ENCODE data around the gene PDE6G.

The PDE6G gene

DNA sequence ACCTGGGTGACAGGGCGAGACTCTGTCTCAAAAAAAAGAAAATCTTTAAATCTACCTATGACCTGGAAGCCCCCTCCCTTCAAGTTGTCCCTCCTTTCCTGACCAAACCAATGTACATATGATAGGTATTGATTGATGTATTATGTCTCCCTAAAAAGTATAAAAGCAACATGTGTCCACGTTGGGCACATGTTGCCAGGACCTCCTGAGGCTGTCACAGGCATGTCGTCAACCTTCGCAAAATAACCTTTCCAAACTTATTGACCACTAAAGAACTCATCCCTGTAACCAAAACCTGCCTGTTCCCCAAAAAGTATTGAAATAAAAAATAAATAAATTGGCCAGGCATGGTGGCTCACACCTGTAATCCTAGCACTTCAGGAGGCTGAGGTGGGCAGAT, 5.7 kb upstream of the PDE6G start:
- no peak for DNase-seq (ENCODE audit: low spot score)

GRCh38 chr17:81660441-81660840, 4.1 kb upstream of the PDE6G start:
- DNase-seq (ENCODE audit: low spot score) = no peak

- DNase-seq (ENCODE audit: low spot score) = no peak
Observed at GRCh38 chr17:81659038-81659437, 2.7 kb upstream of the PDE6G start.

GRCh38 chr17:81656835-81657234, 493 bp upstream of the PDE6G start:
- DNase-seq (ENCODE audit: low spot score) = no peak

GRCh38 chr17:81655378-81656117, 794 bp downstream of the PDE6G start:
- no peak for DNase-seq (ENCODE audit: low spot score)

DNA sequence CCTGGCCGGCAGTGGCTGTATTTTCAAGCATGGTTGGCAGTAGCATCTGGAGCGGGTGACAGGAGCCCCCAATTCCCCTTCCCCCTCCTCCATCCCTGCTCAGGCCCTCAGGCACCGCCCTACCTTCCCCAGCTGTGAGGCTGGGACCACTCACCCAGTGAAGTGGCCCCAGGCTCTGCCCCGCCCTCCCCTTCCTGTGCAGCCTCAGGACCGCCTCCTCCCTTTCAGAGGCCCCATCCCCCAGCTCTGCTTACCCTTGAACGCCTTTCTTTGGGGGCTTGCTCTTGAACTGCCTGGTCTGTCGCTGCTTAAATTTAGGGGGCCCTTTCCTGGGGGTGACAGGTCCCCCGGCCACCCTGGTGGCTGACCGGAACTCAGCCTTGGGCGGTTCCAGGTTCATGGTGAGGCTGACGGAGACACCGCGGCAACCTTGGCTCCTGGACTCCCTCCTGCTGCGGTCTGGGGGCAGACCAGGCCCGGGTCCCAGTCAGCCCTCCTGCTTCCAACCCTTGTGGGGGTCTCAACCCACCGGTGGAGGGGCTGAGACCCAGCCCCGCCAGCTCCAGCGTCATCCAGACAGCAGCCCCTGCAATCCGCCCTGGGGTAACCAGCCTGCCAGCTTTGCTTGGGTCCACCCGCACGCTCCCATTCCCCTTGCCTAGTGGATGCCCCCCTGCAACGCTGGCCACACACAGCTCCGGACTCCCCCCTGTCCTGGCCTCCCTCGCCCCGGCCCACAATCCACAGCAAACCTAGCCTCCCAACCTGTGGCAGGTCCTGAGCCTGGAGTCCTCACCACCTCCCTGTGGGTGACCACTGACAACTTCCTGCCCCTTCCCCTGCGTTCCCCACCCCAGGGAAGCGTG, 3.2 kb downstream of the PDE6G start:
- no peak for DNase-seq (ENCODE audit: low spot score)

DNA sequence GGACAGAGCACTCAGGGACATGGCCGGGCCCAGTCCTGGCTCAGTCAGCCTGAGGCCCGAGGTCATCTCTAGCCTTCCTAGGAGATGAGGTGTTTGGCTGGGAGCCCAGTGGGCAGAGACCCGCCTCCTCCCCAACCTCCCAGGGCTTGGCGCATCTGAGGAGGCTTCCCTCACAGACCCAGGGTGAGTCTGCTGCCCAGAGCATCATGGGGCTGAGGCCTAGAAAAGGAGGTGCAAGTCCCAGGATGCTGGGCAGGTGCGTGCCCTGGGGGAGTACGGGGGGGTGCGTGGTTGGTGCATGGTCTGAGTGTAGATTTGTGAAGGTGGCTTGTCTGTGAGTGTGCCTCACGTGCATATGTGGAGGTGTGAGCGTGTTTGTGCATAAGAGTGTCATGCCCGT, 4.7 kb downstream of the PDE6G start:
- DNase-seq (ENCODE audit: low spot score) = peak; percentile 87

DNA sequence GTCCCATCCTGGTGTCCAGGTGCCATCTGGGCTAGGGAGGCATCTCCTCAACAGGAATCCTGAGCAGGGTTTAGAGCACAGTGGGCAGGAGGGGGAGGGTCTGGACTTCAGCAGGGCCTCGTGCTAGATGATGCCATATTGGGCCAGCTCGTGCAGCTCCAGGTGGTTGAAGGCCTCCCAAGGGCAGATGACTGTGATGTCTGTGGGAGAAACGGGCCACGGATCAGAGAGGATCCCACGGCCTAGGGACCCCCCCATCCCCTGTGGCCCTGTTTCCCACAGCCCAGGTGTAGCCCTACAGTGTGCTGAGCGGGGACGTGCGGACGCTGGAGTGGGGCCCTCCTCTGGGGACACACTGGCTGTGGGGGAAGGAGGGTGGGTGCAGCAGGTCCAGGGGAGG, 5.4 kb downstream of the PDE6G start:
- no peak for DNase-seq (ENCODE audit: low spot score)

DNA sequence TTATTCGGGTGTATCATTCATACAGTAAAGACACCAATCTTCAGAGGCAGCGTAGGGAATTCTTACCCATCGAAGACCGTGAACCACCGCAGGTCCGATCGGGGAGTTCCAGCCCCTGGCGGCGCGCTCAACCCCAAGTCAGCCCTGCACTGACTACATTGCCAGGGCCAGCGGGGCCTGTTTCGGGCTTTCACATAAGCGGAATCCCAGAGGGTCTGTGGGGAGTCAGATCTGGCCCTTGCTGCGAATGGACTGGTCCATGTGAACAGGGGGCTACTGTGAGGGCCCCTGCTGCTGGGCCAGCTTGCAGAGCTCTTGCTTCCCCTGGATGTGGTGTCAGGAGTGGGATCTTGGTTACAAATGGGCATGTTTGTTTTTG, 7.6 kb downstream of the PDE6G start:
- DNase-seq (ENCODE audit: low spot score) = no peak

DNA sequence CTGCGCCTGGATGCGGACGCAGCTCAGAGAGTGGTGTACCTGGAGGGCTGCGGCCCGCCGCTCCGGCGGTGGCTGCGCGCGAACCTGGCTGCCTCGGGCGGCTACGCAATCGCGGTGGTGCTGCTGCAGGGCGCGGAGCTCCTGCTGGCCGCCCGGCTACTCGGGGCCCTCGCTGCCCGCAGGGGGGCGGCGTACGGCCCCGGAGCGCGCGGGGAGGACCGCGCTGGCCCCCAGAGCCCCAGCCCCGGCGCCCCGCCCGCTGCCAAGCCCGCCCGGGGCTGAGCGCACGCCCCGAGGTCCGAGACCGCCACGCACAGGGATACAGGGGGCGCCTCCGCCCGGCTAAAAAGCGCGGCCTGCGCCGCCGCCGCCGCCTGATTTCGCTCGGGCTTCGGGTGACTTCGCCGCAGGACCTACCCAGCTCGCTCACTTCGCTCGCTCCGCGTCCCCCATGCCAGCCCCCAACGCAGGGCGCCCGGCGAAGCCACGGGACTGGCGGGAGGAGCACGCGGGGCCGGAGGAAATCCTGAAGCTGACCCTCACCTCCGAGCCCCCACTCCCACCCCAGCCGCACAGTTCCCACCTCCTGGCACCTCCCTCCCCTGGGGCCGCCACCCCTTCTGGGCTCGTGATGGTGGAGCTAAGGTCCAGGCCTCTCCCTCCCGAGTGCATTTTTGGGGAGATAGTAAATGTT, 8.2 kb downstream of the PDE6G start:
- DNase-seq (ENCODE audit: low spot score) = no peak

DNA sequence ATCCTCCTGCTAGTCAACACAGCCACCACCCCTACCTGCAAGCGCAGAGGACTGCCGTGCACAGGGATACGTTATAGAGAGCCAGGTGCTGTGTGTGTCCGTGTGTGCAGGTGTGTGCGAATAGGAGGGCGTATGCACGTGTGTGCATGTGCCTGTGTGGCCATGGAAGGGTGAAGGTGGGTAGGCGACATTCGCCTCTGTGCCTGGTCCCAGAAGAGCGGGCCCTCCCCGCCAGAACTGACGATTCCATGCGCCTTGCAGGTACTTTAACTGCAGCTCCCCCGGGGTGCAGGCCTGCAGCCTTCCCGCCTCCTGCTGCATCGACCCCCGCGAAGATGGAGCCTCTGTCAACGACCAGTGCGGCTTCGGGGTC, 8.7 kb downstream of the PDE6G start:
- no peak for DNase-seq (ENCODE audit: low spot score)

DNA sequence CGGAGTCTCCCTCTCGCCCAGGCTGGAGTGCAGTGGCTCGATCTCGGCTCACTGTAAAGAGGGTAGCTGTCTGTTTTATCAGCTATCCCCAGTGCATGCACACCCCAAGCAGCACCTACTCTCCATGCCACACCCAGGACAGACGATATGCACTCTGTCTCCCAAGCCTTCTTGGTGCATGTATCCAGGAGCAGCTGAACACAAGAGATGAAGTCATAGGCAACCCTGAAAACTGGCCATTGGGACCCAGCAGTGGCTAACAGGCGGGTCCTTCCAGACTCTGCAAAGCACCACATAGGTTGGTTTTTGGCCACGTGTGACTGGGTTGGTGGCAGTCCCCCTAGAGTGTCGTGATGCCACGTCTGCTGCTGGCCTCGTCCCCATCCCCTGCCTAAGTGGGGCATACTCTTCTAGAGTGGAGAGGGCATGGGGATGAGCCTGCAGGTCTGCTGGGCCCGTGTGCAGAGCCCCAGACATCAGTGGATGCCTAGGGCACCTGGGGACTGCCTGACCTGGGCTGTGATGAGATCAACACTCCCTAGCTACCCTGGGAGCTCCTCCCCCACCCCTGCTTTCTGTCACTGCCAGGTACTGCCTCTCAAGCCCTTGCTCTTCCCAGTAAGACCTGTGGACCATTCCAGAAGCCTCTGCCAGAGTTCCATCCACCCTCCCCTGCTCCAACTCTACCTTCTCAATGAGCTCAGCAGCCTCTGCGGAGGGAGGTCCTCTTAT, 9.3 kb downstream of the PDE6G start:
- DNase-seq (ENCODE audit: low spot score) = no peak

DNA sequence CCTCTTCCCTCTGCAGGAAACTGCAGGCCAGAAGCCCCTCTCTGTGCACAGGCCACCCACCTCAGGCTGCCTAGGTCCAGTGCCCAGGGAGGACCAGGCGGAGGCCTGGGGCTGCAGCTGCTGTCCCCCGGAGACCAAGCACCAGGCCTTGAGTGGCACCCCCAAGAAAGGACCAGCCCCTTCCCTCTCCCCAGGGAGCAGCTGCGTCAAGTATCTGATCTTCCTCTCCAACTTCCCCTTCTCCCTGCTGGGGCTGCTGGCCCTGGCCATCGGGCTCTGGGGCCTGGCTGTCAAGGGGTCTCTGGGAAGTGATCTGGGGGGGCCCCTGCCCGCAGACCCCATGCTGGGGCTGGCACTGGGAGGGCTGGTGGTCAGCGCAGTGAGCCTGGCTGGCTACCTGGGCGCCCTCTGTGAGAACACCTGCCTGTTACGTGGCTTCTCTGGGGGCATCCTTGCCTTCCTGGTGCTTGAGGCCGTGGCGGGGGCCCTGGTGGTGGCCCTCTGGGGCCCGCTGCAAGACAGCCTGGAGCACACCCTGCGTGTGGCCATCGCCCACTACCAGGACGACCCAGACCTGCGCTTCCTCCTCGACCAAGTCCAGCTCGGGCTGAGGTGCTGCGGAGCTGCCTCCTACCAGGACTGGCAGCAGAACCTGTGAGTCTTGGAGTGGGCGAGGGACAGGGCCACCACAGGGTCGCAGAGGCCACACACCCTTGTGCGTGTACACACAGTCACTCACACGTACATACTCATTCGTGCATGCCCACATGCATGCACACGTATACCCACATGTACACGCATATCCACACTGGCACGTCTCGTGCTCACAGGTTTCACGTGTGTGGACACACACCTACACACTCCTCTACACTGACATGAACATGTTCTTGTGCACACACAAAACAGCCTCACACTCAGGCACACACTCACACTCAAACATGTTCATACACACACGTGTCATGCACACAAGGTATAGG, 11.1 kb downstream of the PDE6G start:
- no peak for DNase-seq (ENCODE audit: low spot score)

GRCh38 chr17:81644496-81644895, 11.8 kb downstream of the PDE6G start:
- no peak for DNase-seq (ENCODE audit: low spot score)

DNA sequence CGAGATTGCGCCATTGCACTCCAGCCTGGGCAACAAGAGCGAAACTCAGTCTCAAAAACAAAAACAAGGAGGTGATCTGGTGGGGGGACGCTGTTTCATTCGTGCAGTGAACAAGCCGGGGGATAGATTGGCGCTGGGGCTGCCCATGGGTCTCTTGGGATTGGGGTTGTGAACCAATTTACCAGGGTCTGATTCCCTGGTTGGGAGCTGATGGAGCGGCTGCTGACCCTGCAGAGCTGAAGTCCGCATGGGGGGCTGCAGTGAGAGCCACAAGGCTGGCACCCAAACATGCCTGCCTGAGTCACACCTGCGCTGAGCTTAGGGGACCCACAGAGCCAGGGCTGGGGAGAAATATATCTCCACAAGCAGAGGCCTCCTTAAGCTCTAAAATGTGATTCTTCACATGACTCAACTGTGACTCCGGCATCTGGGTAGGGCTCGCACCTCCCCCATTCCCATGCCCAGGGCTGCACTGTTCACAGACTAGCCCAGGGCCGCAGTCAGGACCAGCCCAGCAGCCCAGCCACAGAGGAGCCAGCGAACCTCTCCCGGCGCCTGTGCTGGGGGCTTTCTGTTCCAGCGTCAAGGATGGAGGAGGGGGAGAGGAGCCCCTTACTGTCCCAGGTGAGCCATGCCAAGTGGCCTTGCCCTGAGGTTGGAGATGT, 14.4 kb downstream of the PDE6G start:
- peak; percentile 94 for DNase-seq (ENCODE audit: low spot score)

DNA sequence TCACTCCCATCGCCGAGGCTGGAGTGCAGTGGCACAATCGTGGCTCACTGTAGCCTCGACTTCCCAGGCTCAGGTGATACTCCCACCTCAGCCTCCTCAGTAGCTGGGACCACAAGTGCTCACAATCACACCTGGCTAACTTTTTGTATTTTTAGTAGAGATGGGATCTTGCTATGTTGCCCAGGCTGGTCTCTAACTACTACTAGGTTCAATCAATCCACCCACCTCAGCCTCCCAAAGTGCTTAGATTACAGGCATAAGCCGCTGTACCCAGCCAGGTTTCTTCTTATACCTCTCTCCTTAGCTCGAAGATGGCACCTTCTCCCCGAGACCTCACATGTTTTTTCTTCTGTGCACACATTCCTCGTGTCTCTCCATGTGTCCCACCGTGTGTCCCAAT, 16.3 kb downstream of the PDE6G start:
- no peak for DNase-seq (ENCODE audit: low spot score)

GRCh38 chr17:81638683-81639082, 17.7 kb downstream of the PDE6G start:
- DNase-seq (ENCODE audit: low spot score) = no peak

- peak; percentile 97 for DNase-seq (ENCODE audit: low spot score)
Observed at GRCh38 chr17:81636505-81637288, 19.6 kb downstream of the PDE6G start, which contains the start of the genes NPLOC4 and TSPAN10. Gene NPLOC4 (minus strand): TSS chr17:81637112. CDS start chr17:81636930, 182 bp downstream. Gene TSPAN10 (plus strand): TSS chr17:81637196. CDS start chr17:81642413, 5,217 bp downstream.

DNA sequence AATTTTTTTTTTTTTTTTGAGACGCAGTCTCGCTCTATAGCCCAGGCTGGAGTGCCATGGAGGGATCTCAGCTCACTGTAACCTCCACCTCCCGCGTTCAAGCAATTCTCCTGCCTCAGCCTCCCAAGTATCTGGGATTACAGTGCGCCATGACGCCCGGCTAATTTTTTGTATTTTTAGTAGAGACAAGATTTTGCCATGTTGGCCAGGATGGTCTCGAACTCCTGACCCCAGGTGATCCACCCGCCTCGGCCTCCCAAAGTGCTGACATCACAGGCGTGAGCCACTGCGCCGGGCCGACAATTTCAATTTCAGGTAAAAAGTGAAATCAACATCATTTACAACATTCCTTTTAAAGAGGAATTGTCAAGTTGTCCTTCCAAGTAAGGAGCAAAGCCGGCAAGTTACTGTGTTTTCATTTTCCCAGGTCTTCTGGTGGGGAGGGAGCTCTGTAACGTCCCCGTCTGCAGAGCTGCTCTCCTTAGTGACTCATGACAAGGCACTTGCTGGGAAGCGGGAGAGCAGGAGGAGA, 20.3 kb downstream of the PDE6G start:
- no peak for DNase-seq (ENCODE audit: low spot score)

Data from hepatic stellate cell (primary cell).